Tibial artery (tissue), 4 donors: ENCODE data around the gene TPD52L1.

Experiments
- DNase-seq, 2 donors: peaks; one replicate each; pipeline ENCODE4 v3.0.0-alpha.2; 2019
- H3K27ac ChIP-seq, 2 donors: fragments of 200-600 bp; sonication (generic) in 1 of 2; 1 replicate in 1 of 2; 2 replicates in 1 of 2; pipeline ENCODE4 v1.5.1; 2018 to 2019; ENCODE audit warnings: mild to moderate bottlenecking in 1 of 2
- H3K27me3 ChIP-seq, 2 donors: fragments of 200-600 bp; sonication (generic) in 1 of 2; one replicate each; pipeline versions ENCODE4 v1.5.1 to v1.6.0; 2016 to 2019
- H3K36me3 ChIP-seq, 3 donors: fragments of 200-600 bp; sonication (generic) in 2 of 3; one replicate each; pipeline ENCODE4 v1.5.1; 2016 to 2019; ENCODE audit warnings: mild to moderate bottlenecking in 2 of 3
- H3K4me1 ChIP-seq, 4 donors: fragments of 200-600 bp; sonication (generic) in 2 of 4; 1 replicate in 3 of 4; 2 replicates in 1 of 4; pipeline ENCODE4 v1.5.1; 2016 to 2019
- H3K4me3 ChIP-seq, 2 donors: fragments of 200-600 bp; sonication (generic) in 1 of 2; 1 replicate in 1 of 2; 2 replicates in 1 of 2; pipeline ENCODE4 v1.5.1; 2018 to 2019; ENCODE audit warnings: mild to moderate bottlenecking in 2 of 2
- H3K9me3 ChIP-seq, 3 donors: fragments of 200-600 bp; sonication (generic) in 1 of 3; one replicate each; pipeline ENCODE4 v1.5.1; 2016 to 2019
- CTCF ChIP-seq, 2 experiments: fragments of 200-600 bp in 1 of 2; fragments of 450-650 bp in 1 of 2; IDR thresholded peaks; one replicate each; pipeline ENCODE4 v1.5.1; 2017 to 2019; ENCODE audit warnings: antibody characterized with exemption in 2 of 2, mild to moderate bottlenecking in 1 of 2, moderate library complexity in 1 of 2
- intact Hi-C: fragments of 100-400 bp; cut with DNase I; formaldehyde crosslinking; loops from one replicate; pipeline ENCODE4 v1.15.0; 2023; ENCODE audit warnings: low total_unique reads

TPD52L1 gene

GRCh38 chr6:125166711-125167110 lies 13.1 kb downstream of the TPD52L1 start:
- Histone ChIP-seq H3K4me3 (no peak overlapping the region), H3K4me1 (peaks cover 0 to 55% (median 16%) of the 10 kb centered on the region in 4 donors), H3K9me3 (no peaks in the 10 kb centered on the region), H3K27ac (peak overlapping the region; percentile 16 to 52), H3K36me3 (no peaks in the 10 kb centered on the region), H3K27me3 (no peaks in the 10 kb centered on the region)
- no peak for DNase-seq
- intact Hi-C loops, result no loop called here
- TF ChIP-seq CTCF (IDR thresholded peaks at IDR 0.05), result no peak

GRCh38 chr6:125167579-125167978 lies 14.0 kb downstream of the TPD52L1 start:
- Histone ChIP-seq H3K9me3 (no peaks in the 10 kb centered on the region), H3K27ac (peak overlapping the region in 1 of 2 donors; percentile 52), H3K4me3 (no peak overlapping the region), H3K27me3 (no peaks in the 10 kb centered on the region), H3K36me3 (no peaks in the 10 kb centered on the region), H3K4me1 (peaks cover 0 to 55% (median 16%) of the 10 kb centered on the region in 4 donors)
- no peak for TF ChIP-seq CTCF (IDR thresholded peaks at IDR 0.05)
- intact Hi-C loops, result no loop called here
- no peak for DNase-seq

- DNase-seq, result peak; percentile 45 to 74
- intact Hi-C loops, result no loop called here
- Histone ChIP-seq H3K27me3 (no peaks in the 10 kb centered on the region), H3K36me3 (no peaks in the 10 kb centered on the region), H3K4me3 (no peak overlapping the region), H3K27ac (peak overlapping the region; percentile 68 to 69), H3K9me3 (no peaks in the 10 kb centered on the region), H3K4me1 (peaks cover 0 to 49% (median 16%) of the 10 kb centered on the region in 4 donors)
- TF ChIP-seq CTCF (IDR thresholded peaks at IDR 0.05), result no peak
Measured at GRCh38 chr6:125169058-125169457, 15.5 kb downstream of the TPD52L1 start.

GRCh38 chr6:125169522-125169921 lies 15.9 kb downstream of the TPD52L1 start:
- intact Hi-C loops, result no loop called here
- TF ChIP-seq CTCF (IDR thresholded peaks at IDR 0.05), result no peak
- peak overlapping the region; percentile 68 to 69 for H3K27ac ChIP-seq

GRCh38 chr6:125170376-125170775 lies 16.8 kb downstream of the TPD52L1 start:
- intact Hi-C loops, result no loop called here
- no peak for DNase-seq
- Histone ChIP-seq H3K36me3 (no peaks in the 10 kb centered on the region), H3K27ac (peak overlapping the region in 1 of 2 donors; percentile 27), H3K27me3 (no peaks in the 10 kb centered on the region), H3K9me3 (no peaks in the 10 kb centered on the region), H3K4me3 (no peak overlapping the region), H3K4me1 (peaks cover 0 to 39% (median 16%) of the 10 kb centered on the region in 4 donors)
- no peak for TF ChIP-seq CTCF (IDR thresholded peaks at IDR 0.05)

More at GRCh38 chr6:125169522-125169921, 15.9 kb downstream of the TPD52L1 start:
- H3K4me1 ChIP-seq, result peaks cover 0 to 45% (median 16%) of the 10 kb centered on the region in 4 donors
- H3K36me3 ChIP-seq, result no peaks in the 10 kb centered on the region
- H3K27me3 ChIP-seq, result no peaks in the 10 kb centered on the region
- DNase-seq, result no peak
- H3K4me3 ChIP-seq, result no peak overlapping the region
- no peaks in the 10 kb centered on the region for H3K9me3 ChIP-seq
